NCI-H187 treated with DMSO at 0.1 percent for 48 hours (cell line): ENCODE measurements around the gene CNPY2.
"Not testable (repeated sequence)": the region's sequence is repeated elsewhere in the genome, so short reads cannot be mapped to it uniquely, and the experiment has no call there.

ENCODE experiments used
- DNase-seq: peaks from one replicate; lab custom pipeline; 2025; lab: John Stamatoyannopoulos, UW

Gene CNPY2

DNA sequence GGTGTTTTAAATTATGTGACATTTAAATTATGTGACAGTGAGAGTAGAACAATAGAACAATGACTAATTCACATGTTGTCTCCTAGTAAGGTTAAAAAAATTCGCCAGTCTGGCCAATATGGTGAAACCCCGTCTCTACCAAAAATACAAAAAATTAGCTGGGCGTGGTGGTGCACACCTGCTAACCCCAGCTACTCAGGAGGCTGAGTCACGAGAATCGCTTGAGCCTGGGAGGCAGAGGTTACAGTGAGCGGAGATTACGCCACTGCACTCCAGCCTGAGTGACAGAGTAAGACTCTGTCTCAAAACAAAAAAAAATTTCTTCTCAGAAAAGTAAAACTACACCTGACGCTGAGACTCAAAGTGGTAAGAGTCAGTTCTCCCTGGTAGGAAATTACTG, 18.4 kb downstream of the CNPY2 start:
- DNase-seq = no peak

GRCh38 chr12:56296295-56296694, 19.5 kb downstream of the CNPY2 start:
- no peak for DNase-seq

DNA sequence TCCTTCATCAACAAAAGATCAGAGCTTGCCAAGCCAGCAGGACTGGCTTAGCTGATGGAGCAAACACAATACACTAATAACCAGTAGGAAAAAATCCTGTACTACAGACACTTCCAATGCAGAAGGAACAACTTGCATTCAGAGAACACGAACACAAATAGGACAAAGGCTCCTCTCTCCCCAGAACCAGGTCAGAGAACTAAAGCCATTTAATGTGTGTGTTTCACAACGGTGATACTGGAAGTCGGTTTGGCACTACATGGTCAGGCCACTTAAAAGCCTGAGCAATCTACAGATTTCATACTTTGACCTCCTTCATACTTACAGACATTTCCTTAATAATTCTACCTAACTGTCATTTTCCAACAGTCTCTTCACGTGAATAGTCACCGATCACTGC, 22.0 kb downstream of the CNPY2 start:
- DNase-seq = no peak

- DNase-seq = no peak
These were observed 26.9 kb downstream of the CNPY2 start for GRCh38 chr12:56288705-56289387.

GRCh38 chr12:56286044-56286830, 29.6 kb downstream of the CNPY2 start:
- no peak for DNase-seq

GRCh38 chr12:56284263-56284662, 31.5 kb downstream of the CNPY2 start:
- not testable (repeated sequence) for DNase-seq

DNA sequence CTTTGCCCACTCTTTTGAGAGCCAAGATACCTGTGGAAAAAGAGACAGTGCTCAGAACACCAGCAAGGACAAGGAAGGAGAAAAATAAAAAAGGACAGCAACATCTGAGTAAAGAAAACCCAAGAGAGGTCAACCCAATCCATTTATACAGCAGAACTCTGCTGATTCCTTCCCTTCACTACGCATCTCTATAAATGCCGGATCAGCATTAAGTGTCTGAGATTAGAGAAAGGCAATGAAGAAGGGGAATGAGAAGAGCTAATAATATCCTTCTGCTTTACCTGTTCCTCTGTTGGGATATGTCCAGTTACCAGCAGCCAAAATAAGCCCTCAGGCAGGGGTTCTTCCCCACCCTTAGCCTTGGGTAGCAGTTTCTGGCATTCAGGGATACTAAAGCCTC, 33.2 kb downstream of the CNPY2 start:
- no peak for DNase-seq

DNA sequence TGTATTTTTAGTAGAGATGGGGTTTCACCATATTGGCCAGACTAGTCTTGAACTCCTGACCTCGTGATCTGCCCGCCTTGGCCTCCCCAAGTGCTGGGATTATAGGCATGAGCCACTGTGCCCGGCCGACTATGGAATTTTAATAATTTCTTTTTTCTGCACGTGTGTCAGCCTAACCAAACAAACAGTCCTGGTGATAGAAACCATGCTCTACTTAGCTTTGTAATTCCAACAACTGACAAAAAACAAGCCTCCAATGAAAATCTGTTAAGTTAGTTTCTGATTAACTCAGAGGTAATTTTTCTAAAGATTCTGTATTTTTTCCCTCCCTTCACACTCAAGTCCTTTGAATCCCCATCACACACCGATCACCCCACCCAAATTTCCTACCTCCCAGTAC, 33.8 kb downstream of the CNPY2 start:
- no peak for DNase-seq

GRCh38 chr12:56280849-56281248, 34.9 kb downstream of the CNPY2 start:
- no peak for DNase-seq

DNA sequence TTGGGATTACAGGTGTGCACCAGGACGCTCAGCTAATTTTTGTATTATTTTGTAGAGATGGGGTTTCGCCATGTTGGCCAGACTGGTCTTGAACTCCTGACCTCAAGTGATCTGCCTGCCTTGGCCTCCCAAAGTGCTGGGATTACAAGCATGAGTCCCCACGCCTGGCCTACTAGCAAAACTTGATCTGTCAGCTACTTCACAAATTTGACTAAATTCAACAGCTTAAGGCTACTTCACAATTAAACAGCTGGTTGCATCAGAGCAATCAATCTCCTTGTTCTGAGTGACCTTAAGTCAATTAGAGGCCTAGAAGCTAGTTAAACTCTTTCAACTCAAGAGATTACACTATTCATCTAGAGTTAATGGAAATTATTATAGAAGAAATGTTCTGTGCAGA, 36.9 kb downstream of the CNPY2 start:
- DNase-seq = no peak

DNA sequence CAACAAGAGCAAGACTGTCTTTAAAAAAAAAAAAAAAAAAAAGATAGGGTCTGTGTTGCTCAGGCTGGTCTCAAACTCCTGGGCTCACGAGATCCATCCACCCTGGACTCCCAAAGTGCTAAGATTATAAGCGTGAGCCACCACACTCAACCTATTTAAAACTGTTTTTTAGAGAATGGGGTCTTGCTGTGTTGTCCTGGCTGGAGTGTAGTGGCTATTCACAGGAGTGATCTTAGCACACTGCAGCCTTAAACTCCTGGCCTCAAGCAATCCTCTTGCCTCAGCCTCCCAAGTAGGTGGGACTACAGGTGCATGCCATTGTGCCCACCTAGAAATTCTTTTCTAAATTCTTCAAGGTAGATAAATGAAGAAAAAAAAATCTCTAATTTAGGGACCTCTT, 41.5 kb downstream of the CNPY2 start:
- DNase-seq = no peak

GRCh38 chr12:56272468-56272867, 43.3 kb downstream of the CNPY2 start:
- DNase-seq = not testable (repeated sequence)

DNA sequence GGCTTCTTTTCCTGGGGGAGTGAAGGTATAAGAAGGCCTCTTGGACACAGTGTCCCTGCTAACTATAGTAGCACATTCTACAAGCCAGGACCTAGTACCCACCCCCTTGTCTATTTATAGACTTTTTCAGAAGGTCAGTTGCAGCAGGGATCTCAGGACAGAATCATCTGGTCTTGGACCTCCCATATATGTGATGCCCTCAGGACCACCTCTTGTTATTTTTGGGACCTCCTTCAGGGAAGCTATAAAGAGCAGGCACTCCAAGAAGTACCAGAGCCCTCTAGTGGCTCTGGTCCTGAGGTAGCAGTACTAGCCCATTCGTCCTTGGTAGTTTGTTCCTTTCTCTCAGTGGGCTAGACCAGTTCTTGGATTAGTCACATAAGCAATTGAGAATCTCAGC, 44.8 kb downstream of the CNPY2 start:
- no peak for DNase-seq

- DNase-seq = no peak
These were observed 48.2 kb downstream of the CNPY2 start for GRCh38 chr12:56267443-56268071.

GRCh38 chr12:56266693-56267442, 48.9 kb downstream of the CNPY2 start, which contains the start of gene COQ10A:
Gene COQ10A, plus strand, starts transcription at chr12:56266942. Its CDS starts 177 bp downstream, at chr12:56267119.
- peak; percentile 58 for DNase-seq

GRCh38 chr12:56266068-56266692, 49.6 kb downstream of the CNPY2 start:
- DNase-seq = not testable (repeated sequence)

- not testable (repeated sequence) for DNase-seq
These were observed 52.8 kb downstream of the CNPY2 start for GRCh38 chr12:56262955-56263354.

DNA sequence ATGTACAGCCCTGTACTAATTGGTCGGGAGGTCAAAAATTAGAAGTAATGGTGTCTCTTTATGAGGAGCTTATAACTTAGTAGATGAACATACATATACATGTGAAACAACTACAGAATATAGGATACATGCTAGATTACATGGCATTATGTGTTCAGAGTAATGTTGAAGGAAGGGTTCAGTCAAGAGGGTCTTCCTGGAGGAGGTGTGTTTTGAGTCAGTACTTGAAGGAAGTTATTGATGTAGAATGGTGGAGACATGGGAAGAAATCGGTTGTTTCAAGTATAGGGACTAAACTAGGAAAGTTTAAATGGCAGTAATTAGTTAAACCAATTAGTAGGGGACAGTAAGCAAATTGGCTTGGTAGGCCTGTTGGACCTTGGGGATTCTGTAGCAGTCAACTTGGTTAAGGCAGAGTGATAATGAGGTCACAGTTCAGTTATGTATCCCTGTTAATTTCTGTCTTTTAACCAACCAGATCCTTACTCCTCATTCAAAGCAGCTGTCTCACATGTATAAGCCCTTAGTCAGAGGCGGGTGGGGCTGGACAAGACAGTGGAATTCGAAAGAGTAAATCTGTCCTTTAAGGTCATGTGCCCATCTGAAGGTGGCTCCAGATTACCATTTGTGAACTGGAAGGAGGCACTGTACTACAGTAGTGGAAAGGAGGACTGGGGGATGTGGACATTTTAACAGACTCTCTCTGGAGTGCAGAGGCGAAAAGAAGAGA, 54.1 kb downstream of the CNPY2 start:
- no peak for DNase-seq

DNA sequence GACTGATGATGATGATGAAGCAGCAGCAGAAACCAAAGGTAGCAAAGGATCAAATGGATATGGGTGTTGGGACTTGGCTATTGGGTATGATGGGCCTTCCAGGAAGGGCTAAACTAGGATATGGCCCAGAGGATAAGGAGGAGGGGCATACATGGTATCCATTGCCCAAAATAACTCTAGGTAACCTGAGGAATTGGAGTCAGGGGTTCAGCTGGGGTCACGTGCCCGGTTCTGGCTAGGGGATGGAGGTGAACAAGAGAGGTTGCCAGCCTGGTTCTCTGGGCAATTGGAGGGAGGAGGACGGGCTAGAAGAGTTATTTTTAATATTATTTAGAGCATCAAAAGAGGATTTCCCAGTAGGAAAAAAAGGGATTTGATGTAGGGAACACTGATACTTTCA, 54.9 kb downstream of the CNPY2 start:
- DNase-seq = no peak

DNA sequence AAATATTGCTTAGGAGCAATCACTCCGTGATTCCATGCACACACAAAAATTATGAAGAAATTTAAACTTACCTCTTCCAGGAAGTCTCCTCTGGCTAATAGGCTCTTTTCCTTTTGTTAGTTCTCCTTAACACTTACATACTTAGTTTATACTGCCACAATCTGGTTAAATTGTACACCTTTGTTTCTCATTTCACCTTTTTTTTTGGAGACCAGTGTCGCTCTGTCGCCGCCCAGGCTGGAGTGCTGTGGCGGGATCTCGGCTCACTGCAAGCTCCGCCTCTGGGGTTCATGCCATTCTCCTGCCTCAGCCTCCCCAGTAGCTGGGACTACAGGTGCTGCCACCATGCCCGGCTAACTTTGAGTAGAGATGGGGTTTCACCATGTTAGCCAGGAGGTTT, 55.4 kb downstream of the CNPY2 start:
- DNase-seq = no peak
